Measurements from ENCODE around the gene RCL1. TPM values are rescaled to one million over a fixed set of nuclear protein-coding genes. Genes with fewer than 3 reads are reported as not detected.

RCL1 gene
- total RNA-seq, 3 donors from 2014 or later = 12.0 to 13.3 (median 12.4) TPM

GRCh38 chr9:4812858-4813257 is 20.1 kb downstream of the RCL1 start:
- intact Hi-C loops (cut with DNase I, micrococcal nuclease) = no loop called here
- H3K9me3 ChIP-seq = no peaks in the 10 kb centered on the region
- H3K4me1 ChIP-seq (ENCODE audit: low read depth) = peaks cover 5% of the 10 kb centered on the region
- H3K36me3 ChIP-seq (ENCODE audit: low read depth) = no peaks in the 10 kb centered on the region
- no peak for ATAC-seq
- TF ChIP-seq, protein P1, sequence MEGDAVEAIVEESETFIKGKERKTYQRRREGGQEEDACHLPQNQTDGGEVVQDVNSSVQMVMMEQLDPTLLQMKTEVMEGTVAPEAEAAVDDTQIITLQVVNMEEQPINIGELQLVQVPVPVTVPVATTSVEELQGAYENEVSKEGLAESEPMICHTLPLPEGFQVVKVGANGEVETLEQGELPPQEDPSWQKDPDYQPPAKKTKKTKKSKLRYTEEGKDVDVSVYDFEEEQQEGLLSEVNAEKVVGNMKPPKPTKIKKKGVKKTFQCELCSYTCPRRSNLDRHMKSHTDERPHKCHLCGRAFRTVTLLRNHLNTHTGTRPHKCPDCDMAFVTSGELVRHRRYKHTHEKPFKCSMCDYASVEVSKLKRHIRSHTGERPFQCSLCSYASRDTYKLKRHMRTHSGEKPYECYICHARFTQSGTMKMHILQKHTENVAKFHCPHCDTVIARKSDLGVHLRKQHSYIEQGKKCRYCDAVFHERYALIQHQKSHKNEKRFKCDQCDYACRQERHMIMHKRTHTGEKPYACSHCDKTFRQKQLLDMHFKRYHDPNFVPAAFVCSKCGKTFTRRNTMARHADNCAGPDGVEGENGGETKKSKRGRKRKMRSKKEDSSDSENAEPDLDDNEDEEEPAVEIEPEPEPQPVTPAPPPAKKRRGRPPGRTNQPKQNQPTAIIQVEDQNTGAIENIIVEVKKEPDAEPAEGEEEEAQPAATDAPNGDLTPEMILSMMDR (IDR thresholded peaks at IDR 0.05) = no peak
- no peak overlapping the region for H3K4me3 ChIP-seq
- no peak for DNase-seq

DNA sequence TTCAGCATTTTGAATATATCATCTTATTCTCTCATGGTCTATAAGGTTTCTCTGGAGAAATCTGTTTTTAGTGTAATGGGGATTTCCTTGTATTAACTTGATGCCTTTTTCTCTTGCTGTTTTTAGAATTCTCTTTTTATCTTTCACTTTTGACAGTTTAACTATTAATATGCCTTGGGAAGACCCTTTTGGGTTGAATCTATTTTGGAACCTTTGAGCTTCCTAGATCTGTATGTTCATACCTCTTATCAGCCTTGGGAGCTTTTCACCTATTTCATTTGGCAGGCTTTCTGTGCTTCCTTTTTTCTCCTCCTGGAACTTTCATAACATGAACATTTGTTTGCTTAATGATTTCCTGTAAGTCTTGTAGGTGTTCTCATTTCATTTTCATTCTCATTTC is 22.2 kb downstream of the RCL1 start:
- intact Hi-C loops (cut with DNase I, micrococcal nuclease) = no loop called here
- Histone ChIP-seq H3K4me3 (no peak overlapping the region), H3K36me3 (ENCODE audit: low read depth) (no peaks in the 10 kb centered on the region), H3K4me1 (ENCODE audit: low read depth) (peaks cover 5% of the 10 kb centered on the region), H3K9me3 (no peaks in the 10 kb centered on the region)
- no peak for DNase-seq
- TF ChIP-seq, protein P1 (IDR thresholded peaks at IDR 0.05) = no peak
- peak; percentile 61 for ATAC-seq

DNA sequence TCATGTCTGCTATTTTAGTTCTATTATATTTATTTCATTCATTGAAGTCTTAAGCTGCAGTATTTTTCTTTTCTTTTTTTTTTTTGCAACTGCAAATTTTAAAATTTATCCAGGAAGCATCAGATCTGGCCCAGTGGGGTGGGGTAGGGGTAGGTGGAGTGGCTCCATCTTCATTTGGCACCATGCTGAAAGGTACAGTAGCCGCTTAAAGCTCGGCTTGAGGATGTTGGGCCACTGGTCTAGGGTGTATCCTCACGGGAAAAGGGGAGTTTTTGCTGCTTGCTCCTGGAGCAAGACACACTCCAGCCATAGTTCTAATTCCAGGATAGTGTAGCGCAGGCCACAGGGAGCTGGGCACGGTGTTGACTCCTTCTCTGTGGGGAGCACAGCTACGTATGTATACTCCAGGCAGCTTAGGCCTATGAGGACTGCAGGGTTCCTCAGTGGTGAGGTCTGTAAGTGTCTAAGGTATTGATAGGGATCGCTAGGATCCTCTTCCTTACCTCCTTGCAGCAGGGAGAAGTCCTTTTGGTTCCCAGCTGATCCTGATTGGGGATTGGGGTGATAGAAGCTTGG is 22.7 kb downstream of the RCL1 start:
- no peak for DNase-seq
- ATAC-seq = peak; percentile 27
- Histone ChIP-seq H3K9me3 (no peaks in the 10 kb centered on the region), H3K36me3 (ENCODE audit: low read depth) (no peaks in the 10 kb centered on the region), H3K4me1 (ENCODE audit: low read depth) (peaks cover 8% of the 10 kb centered on the region), H3K4me3 (no peak overlapping the region)
- TF ChIP-seq, protein P1 (IDR thresholded peaks at IDR 0.05) = no peak
- intact Hi-C loops (cut with DNase I, micrococcal nuclease) = no loop called here

GRCh38 chr9:4820168-4820567 is 27.4 kb downstream of the RCL1 start:
- H3K9me3 ChIP-seq = no peaks in the 10 kb centered on the region
- no peak overlapping the region for H3K4me3 ChIP-seq
- TF ChIP-seq, protein P1 (IDR thresholded peaks at IDR 0.05) = no peak
- DNase-seq (peak in 1 of 3 donors; percentile 19), ATAC-seq (peak; percentile 65)
- intact Hi-C loops (cut with DNase I, micrococcal nuclease) = no loop called here
- H3K4me1 ChIP-seq (ENCODE audit: low read depth) = peaks cover 8% of the 10 kb centered on the region
- H3K36me3 ChIP-seq (ENCODE audit: low read depth) = no peaks in the 10 kb centered on the region

DNA sequence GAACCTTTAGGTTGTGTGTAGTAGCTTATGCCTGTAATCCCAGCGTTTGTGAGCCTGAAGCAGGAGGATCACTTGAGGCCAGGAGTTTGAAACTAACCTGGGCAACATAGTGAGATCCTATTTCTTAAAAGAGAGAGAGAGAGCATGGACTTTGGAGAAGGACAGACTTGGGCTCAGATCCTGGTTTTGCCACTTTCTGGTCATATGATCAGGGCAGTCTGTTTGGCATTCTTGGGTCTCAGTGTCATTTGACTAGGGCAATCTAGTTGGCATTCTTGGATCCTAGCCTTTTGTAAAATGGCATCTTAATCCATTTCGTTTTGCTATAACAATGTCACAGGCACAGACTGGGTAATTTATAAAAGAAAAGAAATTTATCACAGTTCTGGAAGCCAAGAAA is 28.4 kb downstream of the RCL1 start:
- intact Hi-C loops (cut with DNase I, micrococcal nuclease) = no loop called here
- ATAC-seq (no peak), DNase-seq (no peak)
- no peaks in the 10 kb centered on the region for H3K9me3 ChIP-seq
- peaks cover 3% of the 10 kb centered on the region for H3K4me1 ChIP-seq (ENCODE audit: low read depth)
- H3K36me3 ChIP-seq (ENCODE audit: low read depth) = no peaks in the 10 kb centered on the region
- TF ChIP-seq, protein P1 (IDR thresholded peaks at IDR 0.05) = no peak
- no peak overlapping the region for H3K4me3 ChIP-seq

DNA sequence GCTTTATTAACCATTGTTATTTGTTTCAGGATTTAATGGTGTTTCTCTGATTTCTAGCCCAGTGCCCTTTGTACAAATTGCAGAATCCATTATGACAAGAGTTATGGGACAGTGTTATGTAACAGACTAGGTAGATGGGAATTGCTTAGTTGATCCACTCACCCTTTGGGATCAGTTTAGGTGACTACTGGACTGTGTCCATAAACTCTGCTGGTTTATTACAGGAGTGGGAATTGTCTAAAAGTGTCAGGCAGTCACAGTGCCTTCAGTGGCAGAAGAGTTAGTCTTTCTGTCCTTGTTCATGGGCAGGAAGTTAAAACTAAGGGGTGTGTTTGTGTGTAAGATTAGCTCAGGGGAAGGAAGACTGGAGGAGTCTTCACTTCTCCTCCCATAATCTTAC is 29.3 kb downstream of the RCL1 start:
- TF ChIP-seq, protein P1 (IDR thresholded peaks at IDR 0.05) = no peak
- H3K9me3 ChIP-seq = no peaks in the 10 kb centered on the region
- peaks cover 3% of the 10 kb centered on the region for H3K4me1 ChIP-seq (ENCODE audit: low read depth)
- H3K4me3 ChIP-seq = no peak overlapping the region
- intact Hi-C loops (cut with DNase I, micrococcal nuclease) = no loop called here
- DNase-seq = no peak
- H3K36me3 ChIP-seq (ENCODE audit: low read depth) = no peaks in the 10 kb centered on the region
- ATAC-seq = peak; percentile 62

Data from mucosa of descending colon (tissue), 3 donors.